Mesothelial cell of epicardium (in vitro differentiated cells): ENCODE data around the gene CEP350. TPM values are rescaled to one million over a fixed set of nuclear protein-coding genes. Genes with fewer than 3 reads are reported as not detected.
"Not testable (repeated sequence)": the region's sequence is repeated elsewhere in the genome, so short reads cannot be mapped to it uniquely, and the experiment has no call there.

ENCODE experiments used
- DNase-seq, 2 experiments: peaks; one replicate each; pipeline ENCODE4 v3.0.0; 2021; ENCODE audit warnings: low spot score in 2 of 2; ENCODE audit not compliant: unreplicated experiment in 2 of 2
- H3K27ac Mint-ChIP-seq: 2 replicates; pipeline ENCODE4 v1.8.0; 2021; ENCODE audit warnings: mixed read lengths
- H3K27me3 Mint-ChIP-seq: 2 replicates; pipeline ENCODE4 v1.8.0; 2021; ENCODE audit warnings: low read depth, mixed read lengths
- H3K36me3 Mint-ChIP-seq: 2 replicates; pipeline ENCODE4 v1.8.0; 2021; ENCODE audit warnings: mixed read lengths
- H3K4me1 Mint-ChIP-seq: 2 replicates; pipeline ENCODE4 v1.8.0; 2021; ENCODE audit warnings: mixed read lengths
- H3K4me3 Mint-ChIP-seq: 2 replicates; pipeline ENCODE4 v1.8.0; 2021; ENCODE audit warnings: mild to moderate bottlenecking, moderate library complexity, mixed read lengths
- H3K9me3 Mint-ChIP-seq: 2 replicates; pipeline ENCODE4 v1.8.0; 2021; ENCODE audit warnings: mixed read lengths
- total RNA-seq: library from RNA; stranded (reverse); gene quantifications from 3 replicates; pipeline ENCODE4 v1.2.1, GENCODE V29; 2021
- TF ChIP-seq, protein P1 (sequence below): fragments of 200-600 bp; sonication (generic); IDR thresholded peaks from one replicate; pipeline ENCODE4 v1.5.0; 2021; ENCODE audit warnings: antibody characterized with exemption; ENCODE audit not compliant: unreplicated experiment

Gene CEP350
- total RNA-seq, 1 donor from 2014 or later = 58.0 TPM

DNA sequence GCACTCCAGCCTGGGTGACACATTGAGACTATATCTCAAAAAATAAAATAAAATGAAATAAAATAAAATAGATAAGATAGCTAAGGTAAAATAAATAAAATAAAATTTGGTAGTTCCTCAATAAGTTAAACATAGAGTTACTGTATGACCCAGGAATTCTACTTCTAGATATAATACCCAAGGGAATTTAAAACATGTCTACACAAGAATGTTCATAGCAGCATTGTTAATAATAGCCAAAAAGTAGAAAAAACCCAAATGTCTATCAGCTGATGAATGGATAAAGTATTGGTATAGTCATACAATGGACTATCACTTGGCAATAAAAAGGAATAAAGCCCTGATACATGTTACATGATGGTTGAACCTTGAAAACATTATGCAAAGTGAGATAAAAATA is 47.8 kb downstream of the CEP350 start:
- Mint-ChIP-seq H3K27me3 (no peaks in the 10 kb centered on the region), H3K4me1 (no peaks in the 10 kb centered on the region), H3K9me3 (peaks cover 4% of the 10 kb centered on the region), H3K36me3 (peaks cover 21% of the 10 kb centered on the region), H3K4me3 (no peak overlapping the region), H3K27ac (no peak overlapping the region)
- DNase-seq = no peak
- TF ChIP-seq, protein P1, sequence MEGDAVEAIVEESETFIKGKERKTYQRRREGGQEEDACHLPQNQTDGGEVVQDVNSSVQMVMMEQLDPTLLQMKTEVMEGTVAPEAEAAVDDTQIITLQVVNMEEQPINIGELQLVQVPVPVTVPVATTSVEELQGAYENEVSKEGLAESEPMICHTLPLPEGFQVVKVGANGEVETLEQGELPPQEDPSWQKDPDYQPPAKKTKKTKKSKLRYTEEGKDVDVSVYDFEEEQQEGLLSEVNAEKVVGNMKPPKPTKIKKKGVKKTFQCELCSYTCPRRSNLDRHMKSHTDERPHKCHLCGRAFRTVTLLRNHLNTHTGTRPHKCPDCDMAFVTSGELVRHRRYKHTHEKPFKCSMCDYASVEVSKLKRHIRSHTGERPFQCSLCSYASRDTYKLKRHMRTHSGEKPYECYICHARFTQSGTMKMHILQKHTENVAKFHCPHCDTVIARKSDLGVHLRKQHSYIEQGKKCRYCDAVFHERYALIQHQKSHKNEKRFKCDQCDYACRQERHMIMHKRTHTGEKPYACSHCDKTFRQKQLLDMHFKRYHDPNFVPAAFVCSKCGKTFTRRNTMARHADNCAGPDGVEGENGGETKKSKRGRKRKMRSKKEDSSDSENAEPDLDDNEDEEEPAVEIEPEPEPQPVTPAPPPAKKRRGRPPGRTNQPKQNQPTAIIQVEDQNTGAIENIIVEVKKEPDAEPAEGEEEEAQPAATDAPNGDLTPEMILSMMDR = no peak

DNA sequence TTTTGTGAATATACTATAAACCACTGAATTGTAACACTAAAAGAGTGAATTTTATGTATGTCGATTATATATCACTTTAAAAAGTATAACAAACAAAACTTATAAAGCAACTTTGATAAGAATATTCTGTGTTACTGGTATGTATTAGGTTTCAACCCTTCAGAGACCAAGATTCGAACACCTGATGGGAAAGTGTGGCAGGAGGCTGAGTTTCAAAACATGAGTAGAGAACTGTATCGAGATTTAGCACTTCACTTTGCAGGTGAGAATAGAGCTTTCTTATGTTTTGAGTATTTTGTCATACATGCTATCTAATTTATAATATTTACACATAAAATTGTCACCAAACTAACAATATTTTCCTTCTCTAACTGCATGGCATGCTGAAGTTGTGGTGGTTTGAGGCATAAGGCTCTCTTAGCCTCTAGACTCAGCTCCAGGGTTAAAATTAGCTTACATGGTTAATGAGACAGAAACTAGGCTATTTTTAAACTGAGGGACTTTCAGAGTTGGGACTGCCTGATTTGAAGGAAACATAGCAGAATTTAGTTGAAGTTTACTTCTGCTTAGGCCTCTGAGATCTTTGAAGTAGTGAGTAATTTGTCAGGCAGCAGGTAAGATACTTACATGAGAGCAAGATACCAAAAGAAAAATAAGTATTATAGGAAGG is 48.6 kb downstream of the CEP350 start:
- TF ChIP-seq, protein P1 = no peak
- Mint-ChIP-seq H3K36me3 (peaks cover 26% of the 10 kb centered on the region), H3K4me1 (no peaks in the 10 kb centered on the region), H3K27me3 (no peaks in the 10 kb centered on the region), H3K9me3 (peaks cover 4% of the 10 kb centered on the region), H3K27ac (no peak overlapping the region), H3K4me3 (no peak overlapping the region)
- no peak for DNase-seq

DNA sequence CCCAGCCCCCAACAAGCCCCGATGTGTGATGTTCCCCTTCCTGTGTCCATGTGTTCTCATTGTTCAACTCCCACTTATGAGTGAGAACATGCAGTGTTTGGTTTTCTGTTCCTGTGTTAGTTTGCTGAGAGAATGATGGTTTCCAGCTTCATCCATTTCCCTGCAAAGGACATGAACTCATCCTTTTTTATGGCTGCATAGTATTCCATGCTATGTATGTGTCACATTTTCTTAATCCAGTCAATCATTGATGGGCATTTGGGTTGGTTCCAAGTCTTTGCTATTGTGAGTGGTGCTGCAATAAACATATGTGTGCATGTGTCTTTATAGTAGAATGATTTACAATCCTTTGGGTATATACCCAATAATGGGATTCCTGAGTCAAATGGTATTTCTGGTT is 52.2 kb downstream of the CEP350 start:
- H3K27ac Mint-ChIP-seq, DNase-seq, H3K4me3 Mint-ChIP-seq, H3K4me1 Mint-ChIP-seq, H3K9me3 Mint-ChIP-seq, H3K27me3 Mint-ChIP-seq: not testable (repeated sequence)
- peaks cover 24% of the 10 kb centered on the region for H3K36me3 Mint-ChIP-seq

DNA sequence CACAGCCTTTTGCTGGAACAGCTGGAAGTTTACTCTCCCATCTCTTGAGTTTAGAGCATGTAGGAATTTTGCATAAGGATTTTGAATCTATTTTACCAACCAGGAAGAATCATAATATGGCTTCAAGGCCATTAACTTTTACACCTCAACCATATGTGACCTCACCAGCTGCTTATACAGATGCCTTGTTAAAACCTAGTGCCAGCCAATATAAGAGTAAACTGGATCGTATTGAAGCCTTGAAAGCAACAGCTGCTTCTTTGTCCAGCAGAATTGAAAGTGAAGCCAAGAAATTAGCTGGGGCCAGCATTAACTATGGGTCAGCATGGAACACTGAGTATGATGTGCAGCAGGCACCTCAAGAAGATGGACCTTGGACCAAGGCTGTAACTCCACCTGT is 65.4 kb downstream of the CEP350 start:
- Mint-ChIP-seq H3K9me3 (no peaks in the 10 kb centered on the region), H3K4me1 (no peaks in the 10 kb centered on the region), H3K27me3 (no peaks in the 10 kb centered on the region), H3K4me3 (no peak overlapping the region), H3K36me3 (peaks cover 51% of the 10 kb centered on the region), H3K27ac (no peak overlapping the region)
- TF ChIP-seq, protein P1 = no peak
- no peak for DNase-seq

DNA sequence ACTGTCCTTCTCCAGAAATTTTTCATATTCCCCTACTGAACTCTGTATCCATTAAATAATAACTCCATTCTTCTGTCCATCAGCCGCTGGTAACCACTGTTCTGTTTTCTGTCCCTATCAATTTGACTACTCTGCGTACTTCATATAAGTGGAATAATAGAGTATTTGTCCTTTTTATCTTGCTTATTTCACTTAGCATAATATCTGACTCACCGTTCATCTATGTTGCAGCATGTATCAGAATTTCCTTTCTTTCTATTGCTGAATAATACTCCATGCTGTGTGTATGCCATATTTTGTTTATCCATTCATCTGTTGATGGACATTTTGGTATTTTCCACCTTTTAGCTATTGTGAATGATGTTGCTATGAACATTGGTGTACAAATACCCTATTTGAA is 71.9 kb downstream of the CEP350 start:
- no peaks in the 10 kb centered on the region for H3K27me3 Mint-ChIP-seq
- no peaks in the 10 kb centered on the region for H3K9me3 Mint-ChIP-seq
- no peak for DNase-seq
- TF ChIP-seq, protein P1 = no peak
- peaks cover 29% of the 10 kb centered on the region for H3K36me3 Mint-ChIP-seq
- H3K27ac Mint-ChIP-seq = no peak overlapping the region
- H3K4me3 Mint-ChIP-seq = no peak overlapping the region
- H3K4me1 Mint-ChIP-seq = no peaks in the 10 kb centered on the region

DNA sequence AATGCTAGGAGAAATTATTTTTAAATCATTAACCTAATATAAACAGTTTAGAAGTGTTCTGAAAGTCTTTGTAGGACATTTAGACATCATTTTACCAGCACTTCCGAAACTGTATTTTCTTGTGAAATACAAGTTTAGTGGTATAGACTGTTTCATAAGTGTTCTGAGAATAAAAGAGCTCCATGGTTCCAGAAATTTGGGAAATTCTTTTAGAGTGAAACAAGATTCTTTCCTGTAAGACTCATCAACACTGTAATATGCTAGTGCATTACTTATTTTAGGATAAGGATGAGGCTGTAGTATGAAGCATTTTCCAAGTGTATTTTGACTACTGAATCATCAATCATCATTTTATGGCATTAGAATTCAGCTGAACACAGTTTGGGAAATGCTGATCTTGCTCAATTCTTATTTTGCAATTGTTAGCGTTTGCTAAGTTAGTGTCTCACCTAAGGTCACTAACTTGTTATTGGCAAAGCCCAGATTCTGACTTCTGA is 73.4 kb downstream of the CEP350 start:
- TF ChIP-seq, protein P1 = no peak

More for the DNA sequence above, 73.4 kb downstream of the CEP350 start:
- DNase-seq = no peak
- Mint-ChIP-seq H3K27ac (no peak overlapping the region), H3K4me3 (no peak overlapping the region), H3K36me3 (peaks cover 19% of the 10 kb centered on the region), H3K4me1 (no peaks in the 10 kb centered on the region), H3K9me3 (no peaks in the 10 kb centered on the region), H3K27me3 (no peaks in the 10 kb centered on the region)
